Fibroblast of pulmonary artery (primary cell): ENCODE measurements around the gene NRXN3.

Experiments
- DNase-seq: peaks from one replicate; pipeline ENCODE4 v3.0.0-alpha.2; 2010; ENCODE audit warnings: low read depth
- H3K4me3 ChIP-seq: replicated peaks from 2 replicates; pipeline ENCODE4 v1.5.1; 2011; ENCODE audit warnings: low read depth, mild to moderate bottlenecking, control low read depth, low read length, moderate library complexity
- CTCF ChIP-seq: IDR thresholded peaks from 2 replicates; pipeline ENCODE4 v1.5.1; 2011; ENCODE audit warnings: mild to moderate bottlenecking, control low read depth, low read length, inconsistent platforms; ENCODE audit errors: missing control alignments

The NRXN3 gene

DNA sequence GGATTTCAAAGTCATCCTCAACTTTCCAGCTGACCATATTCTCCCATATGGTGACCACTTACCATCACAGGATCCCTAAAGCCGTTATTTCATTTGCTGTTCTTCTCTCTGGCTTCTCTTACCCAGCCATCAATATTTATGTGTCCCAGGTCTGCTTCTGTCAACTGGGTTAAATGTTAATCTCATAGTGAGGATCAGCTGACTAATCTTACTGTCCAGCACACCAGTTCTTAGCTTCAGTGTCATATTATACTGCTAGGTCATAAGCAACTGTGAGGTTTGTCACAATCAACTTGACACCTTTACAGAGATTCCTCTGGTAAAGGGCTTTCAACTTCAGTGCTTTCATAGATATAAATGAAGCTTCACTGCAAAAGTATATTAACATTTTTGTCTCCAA, 1746.7 kb downstream of the NRXN3 start:
- no peak for DNase-seq
- no peak for TF ChIP-seq CTCF
- no peak overlapping the region for H3K4me3 ChIP-seq
